Measurements from ENCODE around the gene SPTLC3.

DNA sequence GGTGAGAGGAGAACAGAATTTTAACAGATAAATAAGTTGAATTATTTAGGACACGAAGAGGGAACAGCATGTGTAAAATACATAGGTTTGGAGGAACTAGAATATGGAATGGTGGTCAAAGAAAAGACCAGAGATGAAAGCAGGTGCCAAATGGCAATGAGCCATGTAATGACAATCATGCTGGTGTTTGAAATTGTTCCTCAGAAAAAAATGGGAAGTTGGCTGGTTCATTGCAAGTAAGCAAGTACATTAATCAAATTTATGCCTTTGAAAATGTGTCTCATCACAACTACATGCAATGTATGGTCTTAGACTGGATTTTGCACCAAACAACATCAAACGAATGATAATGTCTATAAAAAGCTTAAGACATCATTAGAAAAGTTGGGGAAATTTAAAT, 83.3 kb downstream of the SPTLC3 start:
- TF ChIP-seq TEAD4 (IDR thresholded peaks at IDR 0.05) (no peak), EP300 (IDR thresholded peaks at IDR 0.05; ENCODE audit: borderline replicate concordance) (no peak), TAF1 (IDR thresholded peaks at IDR 0.05; ENCODE audit: low read depth) (no peak), TCF12 (IDR thresholded peaks at IDR 0.05; ENCODE audit: low read depth) (no peak), FOXM1 (IDR thresholded peaks at IDR 0.05; ENCODE audit: borderline replicate concordance, low read depth) (no peak)
- TF ChIP-seq, protein P1, sequence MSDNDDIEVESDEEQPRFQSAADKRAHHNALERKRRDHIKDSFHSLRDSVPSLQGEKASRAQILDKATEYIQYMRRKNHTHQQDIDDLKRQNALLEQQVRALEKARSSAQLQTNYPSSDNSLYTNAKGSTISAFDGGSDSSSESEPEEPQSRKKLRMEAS (IDR thresholded peaks at IDR 0.05), result no peak

Data from Ishikawa (cell line).